NCI-H748 treated with DMSO at 0.1 percent for 48 hours (cell line): ENCODE measurements around the gene XG.

ENCODE experiments used
- DNase-seq: peaks from one replicate; lab custom pipeline; 2025; lab: John Stamatoyannopoulos, UW

XG gene

GRCh38 chrX:2819345-2820135 is 67.7 kb downstream of the XG start:
- DNase-seq: no peak

GRCh38 chrX:2820136-2820771 is 68.4 kb downstream of the XG start:
- no peak for DNase-seq

GRCh38 chrX:2823795-2824386 is 72.1 kb downstream of the XG start:
- DNase-seq: no peak

- DNase-seq: no peak
Observed at GRCh38 chrX:2824886-2825285, 73.0 kb downstream of the XG start.

GRCh38 chrX:2828344-2828958 is 76.6 kb downstream of the XG start, which contains the start of gene GYG2:
TSS of gene GYG2 (plus strand) at chrX:2828930. CDS start at chrX:2830189, 1,259 bp downstream.
- DNase-seq: no peak

GRCh38 chrX:2828959-2829411 is 77.1 kb downstream of the XG start:
- no peak for DNase-seq

GRCh38 chrX:2829469-2830246 is 77.8 kb downstream of the XG start:
- DNase-seq: no peak

- DNase-seq: no peak
Observed at GRCh38 chrX:2831471-2832228, 79.8 kb downstream of the XG start.

GRCh38 chrX:2837961-2838360 is 86.1 kb downstream of the XG start:
- DNase-seq: no peak

- DNase-seq: no peak
Observed at GRCh38 chrX:2840961-2841360, 89.1 kb downstream of the XG start.

GRCh38 chrX:2841537-2841936 is 89.7 kb downstream of the XG start:
- no peak for DNase-seq

- no peak for DNase-seq
Observed at GRCh38 chrX:2846992-2847391, 95.2 kb downstream of the XG start.

GRCh38 chrX:2848871-2849301 is 97.0 kb downstream of the XG start:
- no peak for DNase-seq

- DNase-seq: no peak
Observed at GRCh38 chrX:2854918-2855317, 103.1 kb downstream of the XG start.

GRCh38 chrX:2855761-2856160 is 103.9 kb downstream of the XG start:
- no peak for DNase-seq

GRCh38 chrX:2857566-2857965 is 105.7 kb downstream of the XG start:
- no peak for DNase-seq

GRCh38 chrX:2859197-2859797 is 107.5 kb downstream of the XG start:
- no peak for DNase-seq

GRCh38 chrX:2862404-2862803 is 110.6 kb downstream of the XG start:
- no peak for DNase-seq

GRCh38 chrX:2863646-2864045 is 111.8 kb downstream of the XG start:
- no peak for DNase-seq
